HEK293 (cell line): Measurements from ENCODE around the gene MYH3.

Experiments
- KLF8 ChIP-seq: fragments of 450-650 bp; formaldehyde crosslinking; IDR thresholded peaks from 2 replicates; pipeline ENCODE4 v1.5.1; 2016; ENCODE audit warnings: missing biosample characterization, missing genetic modification characterization
- ZFP69B ChIP-seq: fragments of 450-650 bp; formaldehyde crosslinking; IDR thresholded peaks from 2 replicates; pipeline ENCODE4 v1.5.1; 2016; ENCODE audit warnings: missing biosample characterization, missing genetic modification characterization
- TF ChIP-seq, protein P1 (sequence below): fragments of 450-650 bp; formaldehyde crosslinking; IDR thresholded peaks from 2 replicates; pipeline ENCODE4 v1.5.1; 2016; ENCODE audit warnings: missing biosample characterization, missing genetic modification characterization

DNA sequence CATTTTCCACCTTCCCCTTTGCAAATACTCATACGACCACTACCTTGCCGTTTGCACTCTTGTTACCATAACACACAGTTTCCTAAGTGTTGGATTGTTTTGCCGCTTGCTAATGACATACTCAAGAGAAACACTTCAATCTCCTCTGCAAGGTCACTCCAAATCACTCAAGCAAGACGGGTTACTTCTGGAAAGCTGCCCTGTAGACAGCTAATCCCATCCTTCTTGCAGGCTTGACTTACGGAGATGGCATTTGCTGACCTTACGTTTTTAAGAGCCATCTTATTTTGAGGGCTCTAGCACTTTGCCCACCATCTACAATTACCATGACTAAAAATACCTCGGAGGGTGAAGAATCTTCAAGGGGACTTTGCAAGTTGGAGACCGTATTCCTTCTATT, 46.2 kb downstream of the MYH3 start:
- TF ChIP-seq KLF8 (tag by site-specific recombination) (no peak), ZFP69B (tag by site-specific recombination) (no peak)
- TF ChIP-seq, protein P1, sequence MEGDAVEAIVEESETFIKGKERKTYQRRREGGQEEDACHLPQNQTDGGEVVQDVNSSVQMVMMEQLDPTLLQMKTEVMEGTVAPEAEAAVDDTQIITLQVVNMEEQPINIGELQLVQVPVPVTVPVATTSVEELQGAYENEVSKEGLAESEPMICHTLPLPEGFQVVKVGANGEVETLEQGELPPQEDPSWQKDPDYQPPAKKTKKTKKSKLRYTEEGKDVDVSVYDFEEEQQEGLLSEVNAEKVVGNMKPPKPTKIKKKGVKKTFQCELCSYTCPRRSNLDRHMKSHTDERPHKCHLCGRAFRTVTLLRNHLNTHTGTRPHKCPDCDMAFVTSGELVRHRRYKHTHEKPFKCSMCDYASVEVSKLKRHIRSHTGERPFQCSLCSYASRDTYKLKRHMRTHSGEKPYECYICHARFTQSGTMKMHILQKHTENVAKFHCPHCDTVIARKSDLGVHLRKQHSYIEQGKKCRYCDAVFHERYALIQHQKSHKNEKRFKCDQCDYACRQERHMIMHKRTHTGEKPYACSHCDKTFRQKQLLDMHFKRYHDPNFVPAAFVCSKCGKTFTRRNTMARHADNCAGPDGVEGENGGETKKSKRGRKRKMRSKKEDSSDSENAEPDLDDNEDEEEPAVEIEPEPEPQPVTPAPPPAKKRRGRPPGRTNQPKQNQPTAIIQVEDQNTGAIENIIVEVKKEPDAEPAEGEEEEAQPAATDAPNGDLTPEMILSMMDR (tag by site-specific recombination) = no peak
